Measurements from ENCODE around the gene FANCD2OS. TPM values are rescaled to one million over a fixed set of nuclear protein-coding genes. Genes with fewer than 3 reads are reported as not detected.
"Not testable (repeated sequence)": the region's sequence is repeated elsewhere in the genome, so short reads cannot be mapped to it uniquely, and the experiment has no call there.

FANCD2OS gene
- total RNA-seq, 1 donor from 2014 or later: not detected

DNA sequence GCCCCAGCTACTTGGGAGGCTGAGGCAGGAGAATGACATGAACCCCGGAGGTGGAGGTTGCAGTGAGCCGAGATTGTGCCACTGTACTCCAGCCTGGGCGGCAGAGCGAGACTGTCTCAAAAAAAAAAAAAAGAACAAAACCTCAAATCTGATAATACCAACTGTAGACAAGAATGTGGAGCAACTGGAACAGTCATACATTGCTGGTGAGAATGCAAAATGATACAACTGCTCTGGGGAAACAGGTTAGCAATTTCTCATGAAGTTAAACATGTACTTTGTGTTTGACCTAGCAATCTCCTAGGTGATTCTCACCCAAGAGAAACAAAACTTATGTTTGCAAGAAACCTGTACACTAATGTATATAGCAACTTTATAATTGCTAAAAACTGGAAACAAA lies 29.1 kb upstream of the FANCD2OS start:
- no peaks in the 10 kb centered on the region for H3K36me3 Mint-ChIP-seq (ENCODE audit: insufficient read depth)
- no peaks in the 10 kb centered on the region for H3K9me3 Mint-ChIP-seq (ENCODE audit: low read depth)
- no peaks in the 10 kb centered on the region for H3K4me1 Mint-ChIP-seq (ENCODE audit: low read depth)
- H3K27ac Mint-ChIP-seq: no peak overlapping the region
- H3K4me3 Mint-ChIP-seq (ENCODE audit: low read depth): no peak overlapping the region
- TF ChIP-seq, protein P1, sequence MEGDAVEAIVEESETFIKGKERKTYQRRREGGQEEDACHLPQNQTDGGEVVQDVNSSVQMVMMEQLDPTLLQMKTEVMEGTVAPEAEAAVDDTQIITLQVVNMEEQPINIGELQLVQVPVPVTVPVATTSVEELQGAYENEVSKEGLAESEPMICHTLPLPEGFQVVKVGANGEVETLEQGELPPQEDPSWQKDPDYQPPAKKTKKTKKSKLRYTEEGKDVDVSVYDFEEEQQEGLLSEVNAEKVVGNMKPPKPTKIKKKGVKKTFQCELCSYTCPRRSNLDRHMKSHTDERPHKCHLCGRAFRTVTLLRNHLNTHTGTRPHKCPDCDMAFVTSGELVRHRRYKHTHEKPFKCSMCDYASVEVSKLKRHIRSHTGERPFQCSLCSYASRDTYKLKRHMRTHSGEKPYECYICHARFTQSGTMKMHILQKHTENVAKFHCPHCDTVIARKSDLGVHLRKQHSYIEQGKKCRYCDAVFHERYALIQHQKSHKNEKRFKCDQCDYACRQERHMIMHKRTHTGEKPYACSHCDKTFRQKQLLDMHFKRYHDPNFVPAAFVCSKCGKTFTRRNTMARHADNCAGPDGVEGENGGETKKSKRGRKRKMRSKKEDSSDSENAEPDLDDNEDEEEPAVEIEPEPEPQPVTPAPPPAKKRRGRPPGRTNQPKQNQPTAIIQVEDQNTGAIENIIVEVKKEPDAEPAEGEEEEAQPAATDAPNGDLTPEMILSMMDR (IDR thresholded peaks at IDR 0.05; ENCODE audit: unreplicated experiment): no peak
- no peaks in the 10 kb centered on the region for H3K27me3 Mint-ChIP-seq
- DNase-seq (ENCODE audit: low spot score, unreplicated experiment): no peak

DNA sequence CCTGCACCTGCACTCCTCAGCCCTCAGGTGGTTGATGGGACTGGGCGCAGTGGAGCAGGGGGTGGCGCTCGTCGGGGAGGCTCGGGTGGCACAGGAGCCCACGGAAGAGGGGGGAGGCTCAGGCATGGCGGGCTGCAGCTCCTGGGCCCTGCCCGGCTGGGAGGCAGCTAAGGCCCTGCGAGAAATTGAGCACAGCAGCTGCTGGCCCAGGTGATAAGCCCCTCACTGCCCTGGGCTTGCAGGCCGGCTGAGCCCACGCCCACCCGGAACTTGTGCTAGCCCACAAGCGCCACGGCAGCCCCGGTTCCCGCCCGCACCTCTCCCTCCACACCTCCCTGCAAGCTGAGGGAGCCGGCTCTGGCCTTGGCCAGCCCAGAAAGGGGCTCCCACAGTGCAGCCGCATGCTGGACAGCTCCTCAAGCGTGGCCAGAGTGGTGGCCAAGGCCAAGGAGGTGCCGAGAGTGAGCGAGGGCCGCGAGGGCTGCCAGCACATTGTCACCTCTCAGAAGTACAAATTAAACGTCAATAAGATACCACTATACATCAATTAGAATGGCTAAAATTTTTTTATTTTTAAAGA lies 28.5 kb upstream of the FANCD2OS start:
- H3K36me3 Mint-ChIP-seq (ENCODE audit: insufficient read depth): no peaks in the 10 kb centered on the region

DNA sequence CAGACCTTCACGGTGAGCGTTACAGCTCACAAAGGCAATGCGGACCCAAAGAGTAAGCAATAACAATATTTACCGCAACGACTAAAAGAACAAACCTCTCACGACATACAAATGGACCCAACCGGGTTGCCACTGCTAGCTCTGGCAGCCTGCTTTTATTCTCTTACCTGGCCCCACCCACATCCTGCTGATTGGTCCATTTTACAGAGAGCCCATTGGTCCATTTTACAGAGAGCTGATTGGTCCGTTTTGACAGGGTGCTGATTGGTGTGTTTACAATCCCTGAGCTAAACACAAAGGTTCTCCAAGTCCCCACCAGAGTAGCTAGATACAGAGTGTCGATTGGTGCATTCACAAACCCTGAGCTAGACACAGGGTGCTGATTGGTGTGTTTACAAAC lies 27.8 kb upstream of the FANCD2OS start:
- DNase-seq (ENCODE audit: low spot score, unreplicated experiment); H3K4me3 Mint-ChIP-seq (ENCODE audit: low read depth); H3K27me3 Mint-ChIP-seq; H3K27ac Mint-ChIP-seq; H3K9me3 Mint-ChIP-seq (ENCODE audit: low read depth); H3K36me3 Mint-ChIP-seq (ENCODE audit: insufficient read depth); H3K4me1 Mint-ChIP-seq (ENCODE audit: low read depth): not testable (repeated sequence)

More for the DNA sequence above, 28.5 kb upstream of the FANCD2OS start:
- H3K4me3 Mint-ChIP-seq (ENCODE audit: low read depth): no peak overlapping the region
- H3K27me3 Mint-ChIP-seq: no peaks in the 10 kb centered on the region
- no peaks in the 10 kb centered on the region for H3K9me3 Mint-ChIP-seq (ENCODE audit: low read depth)
- no peaks in the 10 kb centered on the region for H3K4me1 Mint-ChIP-seq (ENCODE audit: low read depth)
- no peak overlapping the region for H3K27ac Mint-ChIP-seq
- TF ChIP-seq, protein P1 (IDR thresholded peaks at IDR 0.05; ENCODE audit: unreplicated experiment): no peak
- DNase-seq (ENCODE audit: low spot score, unreplicated experiment): no peak

DNA sequence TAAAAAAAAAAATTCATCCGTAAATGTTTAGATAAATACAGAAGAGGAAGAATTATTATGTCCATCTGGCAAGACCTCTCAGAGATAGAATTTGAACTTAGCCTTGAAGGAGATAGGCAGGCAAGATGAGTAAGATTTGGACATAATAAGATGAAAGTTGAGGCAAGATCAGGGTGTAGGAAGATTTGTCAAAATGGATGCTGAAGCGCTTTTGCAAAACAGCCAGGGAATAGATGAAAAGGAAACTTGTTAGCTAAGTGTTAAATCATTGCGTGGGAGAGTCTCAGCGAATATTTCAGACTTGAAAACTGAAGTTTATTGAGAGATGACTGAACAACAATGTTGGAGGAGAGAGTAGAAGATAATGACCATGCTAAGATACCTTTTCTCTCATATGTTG lies 14.7 kb upstream of the FANCD2OS start:
- Mint-ChIP-seq H3K4me1 (ENCODE audit: low read depth) (no peaks in the 10 kb centered on the region), H3K9me3 (ENCODE audit: low read depth) (no peaks in the 10 kb centered on the region), H3K27me3 (no peaks in the 10 kb centered on the region), H3K4me3 (ENCODE audit: low read depth) (no peak overlapping the region), H3K36me3 (ENCODE audit: insufficient read depth) (peaks cover 15% of the 10 kb centered on the region), H3K27ac (peak overlapping the region; percentile 0)
- TF ChIP-seq, protein P1 (IDR thresholded peaks at IDR 0.05; ENCODE audit: unreplicated experiment): no peak
- DNase-seq (ENCODE audit: low spot score, unreplicated experiment): no peak

DNA sequence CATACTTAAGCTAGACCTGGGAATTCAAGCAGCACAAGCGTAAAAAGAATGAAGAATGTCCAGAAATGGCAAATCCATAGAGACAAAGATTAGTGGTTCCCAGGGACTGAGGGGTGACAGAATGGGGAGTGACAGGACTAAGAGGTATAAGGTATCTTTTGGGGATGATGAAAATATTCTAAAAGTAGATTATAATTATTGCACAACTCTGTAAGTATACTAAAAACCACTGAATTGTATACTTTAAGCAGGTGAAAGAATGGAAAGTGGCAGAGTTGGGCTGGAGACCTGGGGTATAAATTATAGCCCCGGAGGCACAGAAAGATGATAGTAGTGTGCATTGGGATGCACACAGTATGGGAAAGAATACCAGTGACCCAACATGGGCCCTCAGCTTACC lies 13.0 kb upstream of the FANCD2OS start:
- peak overlapping the region; percentile 56 for H3K27ac Mint-ChIP-seq
- peaks cover 8% of the 10 kb centered on the region for H3K36me3 Mint-ChIP-seq (ENCODE audit: insufficient read depth)
- peaks cover 6% of the 10 kb centered on the region for H3K4me1 Mint-ChIP-seq (ENCODE audit: low read depth)
- H3K27me3 Mint-ChIP-seq: no peaks in the 10 kb centered on the region
- no peak for DNase-seq (ENCODE audit: low spot score, unreplicated experiment)
- TF ChIP-seq, protein P1 (IDR thresholded peaks at IDR 0.05; ENCODE audit: unreplicated experiment): no peak
- H3K4me3 Mint-ChIP-seq (ENCODE audit: low read depth): no peak overlapping the region
- H3K9me3 Mint-ChIP-seq (ENCODE audit: low read depth): no peaks in the 10 kb centered on the region

DNA sequence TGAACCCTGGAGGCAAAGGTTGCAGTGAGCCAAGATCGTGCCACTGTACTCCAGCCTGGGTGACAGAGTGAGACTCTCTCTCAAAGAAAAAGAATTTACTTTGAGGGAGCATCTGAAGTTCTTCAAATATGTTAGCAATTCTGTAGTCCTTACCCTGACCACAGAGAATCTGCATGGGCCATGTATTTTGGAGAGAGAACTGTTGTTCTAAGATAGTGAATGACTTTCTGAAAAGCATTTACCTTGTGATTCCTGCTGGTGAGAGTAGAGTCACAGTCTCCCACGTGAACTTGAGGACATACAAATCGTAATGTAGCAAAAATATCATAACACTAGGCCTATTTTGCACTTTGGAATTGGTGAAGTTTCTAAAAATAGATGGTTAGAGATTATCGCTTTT lies 11.3 kb upstream of the FANCD2OS start:
- Mint-ChIP-seq H3K27ac (no peak overlapping the region), H3K9me3 (ENCODE audit: low read depth) (no peaks in the 10 kb centered on the region), H3K4me1 (ENCODE audit: low read depth) (peaks cover 10% of the 10 kb centered on the region), H3K27me3 (no peaks in the 10 kb centered on the region), H3K36me3 (ENCODE audit: insufficient read depth) (peaks cover 5% of the 10 kb centered on the region), H3K4me3 (ENCODE audit: low read depth) (no peak overlapping the region)
- TF ChIP-seq, protein P1 (IDR thresholded peaks at IDR 0.05; ENCODE audit: unreplicated experiment): no peak
- no peak for DNase-seq (ENCODE audit: low spot score, unreplicated experiment)
